Measurements from ENCODE around the gene KCNH4. TPM values are rescaled to one million over a fixed set of nuclear protein-coding genes. Genes with fewer than 3 reads are reported as not detected.

The KCNH4 gene
- total and polyA plus RNA-seq, 2 of the 13 experiments (the other 11 are each of a cell fraction or from before 2014, with no cell fraction given): 0.01 to 0.09 TPM

- TF ChIP-seq ZNF660 (CRISPR knock-in tag; IDR thresholded peaks at IDR 0.05; ENCODE audit: borderline replicate concordance, low read depth) (no peak), IRF9 (CRISPR knock-in tag; IDR thresholded peaks at IDR 0.05; ENCODE audit: borderline replicate concordance) (0 out of 2 replicates have a peak, but pooled peaks have one; percentile 18), HOXA3 (CRISPR knock-in tag; IDR thresholded peaks at IDR 0.05) (peak; percentile 83), ISX (CRISPR knock-in tag; conservative IDR thresholded peaks at IDR 0.05) (no peak), ASH2L (IDR thresholded peaks at IDR 0.05; ENCODE audit: insufficient read length, low read depth, low read length) (peak; percentile 40), ADNP (CRISPR knock-in tag; IDR thresholded peaks at IDR 0.05) (no peak), BCL3 (CRISPR knock-in tag; IDR thresholded peaks at IDR 0.05) (no peak), HOXA7 (CRISPR knock-in tag; IDR thresholded peaks at IDR 0.05) (no peak), HNRNPK (IDR thresholded peaks at IDR 0.05; ENCODE audit: low read depth, low read length, poor library complexity, severe bottlenecking) (peak; percentile 63), SMAD3 (CRISPR knock-in tag; IDR thresholded peaks at IDR 0.05) (no peak), HDAC2 (CRISPR knock-in tag; IDR thresholded peaks at IDR 0.05) (no peak; the same call in 1 of the 2 replicates), SPEN (CRISPR knock-in tag; IDR thresholded peaks at IDR 0.05; ENCODE audit: low read depth) (peak; percentile 91), SP140L (CRISPR knock-in tag; IDR thresholded peaks at IDR 0.05; ENCODE audit: borderline replicate concordance) (no peak), TRIM24 (CRISPR knock-in tag; IDR thresholded peaks at IDR 0.05) (no peak), ERF (CRISPR knock-in tag; IDR thresholded peaks at IDR 0.05) (peak; percentile 51; the same call in 1 of the 2 replicates), RBFOX2 (IDR thresholded peaks at IDR 0.05; ENCODE audit: low read depth, low read length) (peak; percentile 85), ATF2 (CRISPR knock-in tag; IDR thresholded peaks at IDR 0.05) (peak; percentile 58; the same call in 1 of the 2 replicates), MED13 (CRISPR knock-in tag; IDR thresholded peaks at IDR 0.05) (peak; percentile 58; the same call in 1 of the 2 replicates), ZBTB7A (CRISPR knock-in tag; IDR thresholded peaks at IDR 0.05) (0 out of 2 replicates have a peak, but pooled peaks have one; percentile 40), SNAPC2 (CRISPR knock-in tag; IDR thresholded peaks at IDR 0.05) (0 out of 2 replicates have a peak, but pooled peaks have one; percentile 34), ZGPAT (CRISPR knock-in tag; IDR thresholded peaks at IDR 0.05) (peak; percentile 55; the same call in 1 of the 2 replicates), EEA1 (CRISPR knock-in tag; IDR thresholded peaks at IDR 0.05; ENCODE audit: borderline replicate concordance) (no peak), KMT2A (CRISPR knock-in tag; IDR thresholded peaks at IDR 0.05) (peak; percentile 48; the same call in 1 of the 2 replicates), SP4 (CRISPR knock-in tag; IDR thresholded peaks at IDR 0.05) (no peak)
Measured at GRCh38 chr17:42120770-42121769, 59.9 kb downstream of the KCNH4 start, which contains the start of gene KAT2A (continued).

Data from HepG2 (cell line).